Mesenchymal stem cell (in vitro differentiated cells and primary cell): ENCODE measurements around the gene FAM124B.

Experiments used
- DNase-seq: peaks from one replicate; pipeline ENCODE4 v3.0.0-alpha.2; 2013
- H2AFZ ChIP-seq: one replicate; pipeline ENCODE4 v1.6.1; 2013; ENCODE audit warnings: low read depth, mild to moderate bottlenecking, control low read depth, inconsistent platforms, low read length, moderate library complexity
- H2AK5ac ChIP-seq: 2 replicates; pipeline ENCODE4 v1.6.1; 2013; ENCODE audit warnings: low read length, moderate library complexity, mild to moderate bottlenecking, inconsistent platforms; ENCODE audit not compliant: severe bottlenecking
- H2BK120ac ChIP-seq: one replicate; pipeline ENCODE4 v1.6.1; 2013; ENCODE audit warnings: low read depth, mild to moderate bottlenecking, inconsistent platforms, low read length, moderate library complexity
- H2BK12ac ChIP-seq, 2 experiments: one replicate each; pipeline ENCODE4 v1.6.1; 2013; ENCODE audit warnings: inconsistent platforms in 2 of 2, low read length in 2 of 2, mild to moderate bottlenecking in 2 of 2, moderate library complexity in 2 of 2, control low read depth in 1 of 2
- H2BK15ac ChIP-seq: one replicate; pipeline ENCODE4 v1.6.1; 2013; ENCODE audit warnings: mild to moderate bottlenecking, low read depth, inconsistent platforms; ENCODE audit not compliant: poor library complexity, severe bottlenecking
- H2BK5ac ChIP-seq: 2 replicates; pipeline ENCODE4 v1.6.1; 2013; ENCODE audit warnings: low read depth, mild to moderate bottlenecking, low read length, control low read depth, inconsistent platforms; ENCODE audit not compliant: poor library complexity, severe bottlenecking
- H3K14ac ChIP-seq, 2 experiments: one replicate each; pipeline ENCODE4 v1.6.1; 2013; ENCODE audit warnings: inconsistent platforms in 2 of 2, low read length in 2 of 2, control low read depth in 1 of 2, mild to moderate bottlenecking in 1 of 2, moderate library complexity in 1 of 2
- H3K18ac ChIP-seq, 2 experiments: one replicate each; pipeline ENCODE4 v1.6.1; 2013; ENCODE audit warnings: inconsistent platforms in 2 of 2, low read length in 2 of 2, control low read depth in 1 of 2, low read depth in 1 of 2, mild to moderate bottlenecking in 1 of 2
- H3K23ac ChIP-seq, 2 experiments: one replicate each; pipeline ENCODE4 v1.6.1; 2013; ENCODE audit warnings: inconsistent platforms in 2 of 2, low read length in 2 of 2, mild to moderate bottlenecking in 2 of 2, moderate library complexity in 2 of 2, control low read depth in 1 of 2
- H3K27ac ChIP-seq: 2 replicates; pipeline ENCODE4 v1.5.1; 2013; ENCODE audit warnings: mild to moderate bottlenecking, moderate library complexity, low read length, control low read depth, inconsistent platforms; ENCODE audit not compliant: poor library complexity, severe bottlenecking
- H3K27me3 ChIP-seq, 2 experiments: 2 replicates each; pipeline versions ENCODE4 v1.6.1 to v1.7.0; 2013; ENCODE audit warnings: low read length in 2 of 2, mild to moderate bottlenecking in 2 of 2, moderate library complexity in 2 of 2, control low read depth in 1 of 2, inconsistent platforms in 1 of 2; ENCODE audit not compliant: control insufficient read depth in 1 of 2, insufficient read depth in 1 of 2
- H3K36me3 ChIP-seq, 2 experiments: 2 replicates each; pipeline versions ENCODE4 v1.6.1 to v1.7.0; 2013; ENCODE audit warnings: low read length in 2 of 2, control low read depth in 1 of 2, inconsistent platforms in 1 of 2, low read depth in 1 of 2, mild to moderate bottlenecking in 1 of 2; ENCODE audit not compliant: insufficient read depth in 2 of 2, control insufficient read depth in 1 of 2
- H3K4ac ChIP-seq, 2 experiments: one replicate each; pipeline ENCODE4 v1.6.1; 2013; ENCODE audit warnings: inconsistent platforms in 2 of 2, low read length in 2 of 2, mild to moderate bottlenecking in 2 of 2, moderate library complexity in 2 of 2, control low read depth in 1 of 2, low read depth in 1 of 2
- H3K4me1 ChIP-seq: 2 replicates; pipeline ENCODE4 v1.6.1; 2013; ENCODE audit warnings: low read depth, low read length, control low read depth; ENCODE audit not compliant: control insufficient read depth, insufficient read depth
- H3K4me2 ChIP-seq: 2 replicates; pipeline ENCODE4 v1.6.1; 2013; ENCODE audit warnings: low read length, mild to moderate bottlenecking, inconsistent platforms; ENCODE audit not compliant: poor library complexity, severe bottlenecking
- H3K4me3 ChIP-seq, 2 experiments: 2 replicates each; pipeline versions ENCODE4 v1.5.1 to v1.7.0; 2013; ENCODE audit warnings: low read length in 2 of 2, mild to moderate bottlenecking in 2 of 2, control low read depth in 1 of 2, low read depth in 1 of 2; ENCODE audit not compliant: insufficient read depth in 1 of 2
- H3K79me1 ChIP-seq: replicated peaks from 2 replicates; pipeline ENCODE4 v1.6.1; 2013; ENCODE audit warnings: mild to moderate bottlenecking, control low read depth, low read length, inconsistent platforms; ENCODE audit not compliant: poor library complexity, severe bottlenecking
- H3K9ac ChIP-seq: 2 replicates; pipeline ENCODE4 v1.7.0; 2013; ENCODE audit warnings: mild to moderate bottlenecking, low read length, moderate library complexity
- H3K9me3 ChIP-seq: 2 replicates; pipeline ENCODE4 v1.7.0; 2013; ENCODE audit warnings: mild to moderate bottlenecking, low read length; ENCODE audit not compliant: control insufficient read depth
- H4K8ac ChIP-seq: one replicate; pipeline ENCODE4 v1.6.1; 2013; ENCODE audit warnings: inconsistent platforms, mild to moderate bottlenecking, low read length, moderate library complexity
- H4K91ac ChIP-seq: one replicate; pipeline ENCODE4 v1.6.1; 2013; ENCODE audit warnings: mild to moderate bottlenecking, low read length, inconsistent platforms
- WGBS: methylation state at CpG from one replicate; pipeline ENCODE4 v1.1.7; 2013; ENCODE audit warnings: mixed read lengths; 5-methylcytosine and 5-hydroxymethylcytosine counted together

FAM124B gene

GRCh38 chr2:224343226-224343625, 58.7 kb downstream of the FAM124B start:
- no peak for DNase-seq
- Histone ChIP-seq H3K4me2 (no peak overlapping the region), H2AFZ (no peak overlapping the region), H4K8ac (no peak overlapping the region), H3K27ac (no peak overlapping the region), H2BK120ac (no peak overlapping the region), H3K18ac (no peak overlapping the region), H3K14ac (no peak overlapping the region), H3K9ac (no peak overlapping the region), H3K9me3 (no peaks in the 10 kb centered on the region), H3K23ac (no peak overlapping the region), H2BK12ac (no peak overlapping the region), H3K27me3 (no peaks in the 10 kb centered on the region), H3K79me1 (no peaks in the 10 kb centered on the region), H2BK15ac (no peak overlapping the region), H3K4me1 (no peaks in the 10 kb centered on the region), H2AK5ac (no peak overlapping the region), H3K36me3 (no peaks in the 10 kb centered on the region), H4K91ac (no peak overlapping the region), H2BK5ac (no peak overlapping the region), H3K4me3 (no peak overlapping the region), H3K4ac (no peak overlapping the region)
- 88% methylated on average over 3 of the region's 4 CpGs for WGBS

- Histone ChIP-seq H3K9me3 (no peaks in the 10 kb centered on the region), H2BK12ac (no peak overlapping the region), H2AK5ac (no peak overlapping the region), H3K18ac (no peak overlapping the region), H2BK5ac (no peak overlapping the region), H4K8ac (no peak overlapping the region), H2BK120ac (no peak overlapping the region), H3K27ac (no peak overlapping the region), H3K9ac (no peak overlapping the region), H2BK15ac (no peak overlapping the region), H4K91ac (no peak overlapping the region), H3K79me1 (no peaks in the 10 kb centered on the region), H3K4me3 (no peak overlapping the region), H3K23ac (no peak overlapping the region), H2AFZ (no peak overlapping the region), H3K4ac (no peak overlapping the region), H3K4me2 (no peak overlapping the region), H3K27me3 (no peaks in the 10 kb centered on the region), H3K4me1 (no peaks in the 10 kb centered on the region), H3K14ac (no peak overlapping the region), H3K36me3 (no peaks in the 10 kb centered on the region)
- no peak for DNase-seq
- WGBS, result 75% methylated on average over 1 of the region's 1 CpG
Measured at GRCh38 chr2:224335991-224336390, 65.9 kb downstream of the FAM124B start.

GRCh38 chr2:224334726-224335125, 67.2 kb downstream of the FAM124B start:
- no peak overlapping the region for H3K27ac ChIP-seq
- no peaks in the 10 kb centered on the region for H3K4me1 ChIP-seq
- H3K27me3 ChIP-seq, result no peaks in the 10 kb centered on the region
- H2BK12ac ChIP-seq, result no peak overlapping the region
- no peaks in the 10 kb centered on the region for H3K9me3 ChIP-seq
- H3K18ac ChIP-seq, result no peak overlapping the region
- no peaks in the 10 kb centered on the region for H3K79me1 ChIP-seq
- H3K36me3 ChIP-seq, result no peaks in the 10 kb centered on the region
- H2AK5ac ChIP-seq, result no peak overlapping the region
- H2AFZ ChIP-seq, result no peak overlapping the region
- H3K4ac ChIP-seq, result no peak overlapping the region
- H3K9ac ChIP-seq, result no peak overlapping the region
- no peak overlapping the region for H2BK15ac ChIP-seq
- no peak overlapping the region for H2BK120ac ChIP-seq
- H2BK5ac ChIP-seq, result no peak overlapping the region
- H3K23ac ChIP-seq, result no peak overlapping the region
- H3K4me2 ChIP-seq, result no peak overlapping the region
- WGBS, result 100% methylated on average over 1 of the region's 2 CpGs
- no peak overlapping the region for H4K8ac ChIP-seq
- no peak overlapping the region for H3K4me3 ChIP-seq
- no peak overlapping the region for H4K91ac ChIP-seq
- no peak overlapping the region for H3K14ac ChIP-seq
- no peak for DNase-seq

- no peak overlapping the region for H3K27ac ChIP-seq
- H3K9ac ChIP-seq, result no peak overlapping the region
- H3K79me1 ChIP-seq, result no peaks in the 10 kb centered on the region
- no peak overlapping the region for H2AFZ ChIP-seq
- H3K14ac ChIP-seq, result no peak overlapping the region
- 96% methylated on average over 6 of the region's 6 CpGs for WGBS
- H2BK12ac ChIP-seq, result no peak overlapping the region
- H3K18ac ChIP-seq, result no peak overlapping the region
- H4K8ac ChIP-seq, result no peak overlapping the region
- no peaks in the 10 kb centered on the region for H3K36me3 ChIP-seq
- H3K9me3 ChIP-seq, result no peaks in the 10 kb centered on the region
- H3K4me2 ChIP-seq, result no peak overlapping the region
- H3K4me3 ChIP-seq, result no peak overlapping the region
- H2BK5ac ChIP-seq, result no peak overlapping the region
- H3K23ac ChIP-seq, result no peak overlapping the region
- H3K27me3 ChIP-seq, result no peaks in the 10 kb centered on the region
- no peak overlapping the region for H2BK120ac ChIP-seq
- no peak overlapping the region for H2BK15ac ChIP-seq
- no peak overlapping the region for H3K4ac ChIP-seq
- DNase-seq, result no peak
- no peak overlapping the region for H4K91ac ChIP-seq
- no peaks in the 10 kb centered on the region for H3K4me1 ChIP-seq
- no peak overlapping the region for H2AK5ac ChIP-seq
Measured at GRCh38 chr2:224333726-224334482, 68.0 kb downstream of the FAM124B start.
